GM23338 (cell line): ENCODE results near the gene GNAS. TPM values are rescaled to one million over a fixed set of nuclear protein-coding genes. Genes with fewer than 3 reads are reported as not detected.

Experiments
- ATAC-seq: fragments of 200-7000 bp; cut with Tn5 transposase; 3 replicates; pipeline ENCODE4 v1.9.1; 2020
- DNase-seq: peaks from one replicate; pipeline ENCODE4 v3.0.0-alpha.2; 2015; ENCODE audit warnings: low spot score
- H2AFZ ChIP-seq: fragments of 200-600 bp; sonication (generic); 2 replicates; pipeline ENCODE4 v1.8.0; 2016; ENCODE audit warnings: antibody characterized with exemption, mild to moderate bottlenecking, moderate library complexity
- H3F3A ChIP-seq: fragments of 200-600 bp; sonication (generic); replicated peaks from 2 replicates; pipeline ENCODE4 v1.8.0; 2017; ENCODE audit warnings: antibody characterized with exemption, mixed run types, low read depth
- H3K27ac ChIP-seq: fragments of 200-600 bp; sonication (generic); 2 replicates; pipeline ENCODE4 v1.6.1; 2016; ENCODE audit warnings: low read depth
- H3K27me3 ChIP-seq: fragments of 200-600 bp; sonication (generic); 2 replicates; pipeline ENCODE4 v1.8.0; 2016; ENCODE audit warnings: mild to moderate bottlenecking, mixed run types, moderate library complexity; ENCODE audit not compliant: insufficient read depth
- H3K36me3 ChIP-seq: fragments of 200-600 bp; sonication (generic); 2 replicates; pipeline ENCODE4 v1.8.0; 2016; ENCODE audit warnings: mild to moderate bottlenecking; ENCODE audit not compliant: insufficient read depth
- H3K4me1 ChIP-seq: fragments of 200-600 bp; sonication (generic); 2 replicates; pipeline ENCODE4 v1.8.0; 2016; ENCODE audit warnings: mild to moderate bottlenecking, moderate library complexity; ENCODE audit not compliant: insufficient read depth
- H3K4me2 ChIP-seq: fragments of 200-600 bp; sonication (generic); 2 replicates; pipeline ENCODE4 v1.7.1; 2017; ENCODE audit warnings: mixed run types
- H3K4me3 ChIP-seq: fragments of 200-600 bp; sonication (generic); 2 replicates; pipeline ENCODE4 v1.6.1; 2016; ENCODE audit warnings: mixed run types
- H3K79me2 ChIP-seq: fragments of 200-600 bp; sonication (generic); replicated peaks from 2 replicates; pipeline ENCODE4 v1.8.0; 2017; ENCODE audit warnings: mild to moderate bottlenecking; ENCODE audit not compliant: insufficient read depth
- H3K9me2 ChIP-seq: fragments of 200-600 bp; sonication (generic); 2 replicates; pipeline ENCODE4 v1.8.0; 2017; ENCODE audit not compliant: insufficient read depth
- H4K20me1 ChIP-seq: fragments of 200-600 bp; sonication (generic); replicated peaks from 2 replicates; pipeline ENCODE4 v1.8.0; 2017; ENCODE audit warnings: mild to moderate bottlenecking; ENCODE audit not compliant: insufficient read depth
- H3K27ac Mint-ChIP-seq: 2 replicates; pipeline ENCODE4 v1.8.0; 2020; ENCODE audit warnings: inconsistent platforms, mild to moderate bottlenecking, moderate library complexity, mixed read lengths
- H3K27me3 Mint-ChIP-seq: 3 replicates; pipeline ENCODE4 v1.8.0; 2022; ENCODE audit warnings: low read depth, mild to moderate bottlenecking, moderate library complexity, mixed read lengths, inconsistent platforms; ENCODE audit not compliant: insufficient read depth, poor library complexity
- H3K36me3 Mint-ChIP-seq: 3 replicates; pipeline ENCODE4 v1.8.0; 2021; ENCODE audit warnings: low read depth, mild to moderate bottlenecking, inconsistent platforms, moderate library complexity, mixed read lengths
- H3K4me1 Mint-ChIP-seq: 3 replicates; pipeline ENCODE4 v1.8.0; 2020; ENCODE audit warnings: mild to moderate bottlenecking, inconsistent platforms, mixed read lengths
- H3K4me3 Mint-ChIP-seq: 3 replicates; pipeline ENCODE4 v1.8.0; 2021; ENCODE audit warnings: moderate library complexity, mild to moderate bottlenecking, inconsistent platforms, mixed read lengths
- H3K9me3 Mint-ChIP-seq: 3 replicates; pipeline ENCODE4 v1.8.0; 2020; ENCODE audit warnings: moderate library complexity, mild to moderate bottlenecking, inconsistent platforms, mixed read lengths
- CTCF ChIP-seq, 2 experiments: fragments of 200-600 bp in 1 of 2; sonication (generic) in 1 of 2; conservative IDR thresholded peaks; 2 replicates each; pipeline versions ENCODE4 v1.5.1 to v1.6.1; 2016 to 2017; ENCODE audit warnings: antibody characterized with exemption in 2 of 2, low read depth in 2 of 2, mild to moderate bottlenecking in 2 of 2, moderate library complexity in 1 of 2
- ETS1 ChIP-seq: IDR thresholded peaks from 2 replicates; pipeline ENCODE4 v1.6.1; 2016; ENCODE audit warnings: antibody characterized with exemption
- EZH2 ChIP-seq: fragments of 200-600 bp; sonication (generic); IDR thresholded peaks from one replicate; pipeline ENCODE4 v1.8.0; 2017; ENCODE audit warnings: antibody characterized with exemption, mild to moderate bottlenecking, low read depth; ENCODE audit not compliant: unreplicated experiment
- EZH2phosphoT487 ChIP-seq: fragments of 200-600 bp; sonication (generic); IDR thresholded peaks from one replicate; pipeline ENCODE4 v1.8.1; 2018; ENCODE audit warnings: antibody characterized with exemption; ENCODE audit not compliant: unreplicated experiment
- JUNB ChIP-seq: IDR thresholded peaks from one replicate; pipeline ENCODE4 v1.6.1; 2016; ENCODE audit warnings: antibody characterized with exemption; ENCODE audit not compliant: unreplicated experiment
- NANOG ChIP-seq: IDR thresholded peaks from 2 replicates; pipeline ENCODE4 v1.6.1; 2016; ENCODE audit warnings: antibody characterized with exemption, borderline replicate concordance
- POLR2AphosphoS5 ChIP-seq: IDR thresholded peaks from 2 replicates; pipeline ENCODE4 v1.6.1; 2016; ENCODE audit warnings: antibody characterized with exemption, low read depth
- REST ChIP-seq: IDR thresholded peaks from one replicate; pipeline ENCODE4 v1.6.1; 2018; ENCODE audit warnings: antibody characterized with exemption; ENCODE audit not compliant: unreplicated experiment
- STAT1 ChIP-seq: IDR thresholded peaks from one replicate; pipeline ENCODE4 v1.6.1; 2016; ENCODE audit warnings: antibody characterized with exemption; ENCODE audit not compliant: unreplicated experiment
- ZNF114 ChIP-seq: fragments of 250-450 bp; sonication (Bioruptor Pico); IDR thresholded peaks from 2 replicates; pipeline ENCODE4 v1.5.0; 2020; ENCODE audit warnings: mild to moderate bottlenecking, moderate library complexity
- ZNF331 ChIP-seq: fragments of 250-450 bp; sonication (Bioruptor Pico); IDR thresholded peaks from 2 replicates; pipeline ENCODE4 v1.5.0; 2020; ENCODE audit warnings: low read depth, mild to moderate bottlenecking, moderate library complexity
- polyA plus RNA-seq: library from polyadenylated mRNA; unstranded; fragments of >200 nt; fragmentation: Nextera tagmentation; extraction: Ambion mirVana; gene quantifications from 2 replicates; pipeline ENCODE4 v1.2.1, GENCODE V29; 2016
- total RNA-seq: library from RNA; depleted of rRNA; stranded (reverse); fragments of >200 nt; shearing (Covaris generic); gene quantifications from 2 replicates; pipeline ENCODE4 v1.2.3, GENCODE V29; 2014

GNAS gene
- total and polyA plus RNA-seq, 2 experiments from 2014 or later: 917 to 1,042 TPM

- peaks cover 9% of the 10 kb centered on the region; the same call in 1 of the 2 replicates for H3K4me1 ChIP-seq
- Mint-ChIP-seq H3K27ac (no peak overlapping the region), H3K36me3 (peaks cover 19% of the 10 kb centered on the region; the same call in 2 of the 3 replicates), H3K4me1 (no peaks in the 10 kb centered on the region), H3K9me3 (no peaks in the 10 kb centered on the region), H3K4me3 (no peak overlapping the region), H3K27me3 (no peaks in the 10 kb centered on the region)
- no peak overlapping the region for H3K4me2 ChIP-seq
- H4K20me1 ChIP-seq: no peaks in the 10 kb centered on the region; the same call in 1 of the 2 replicates
- no peaks in the 10 kb centered on the region for H3F3A ChIP-seq
- H3K27ac ChIP-seq: no peak overlapping the region
- DNase-seq (no peak), ATAC-seq (no peak)
- no peaks in the 10 kb centered on the region for H3K36me3 ChIP-seq
- no peak overlapping the region for H2AFZ ChIP-seq
- no peak overlapping the region for H3K4me3 ChIP-seq
- no peaks in the 10 kb centered on the region for H3K9me2 ChIP-seq
- TF ChIP-seq EZH2phosphoT487 (no peak), CTCF (conservative IDR thresholded peaks at IDR 0.05; ENCODE audit: low read depth in 2 of 2) (peak; percentile 40 to 52)
- H3K27me3 ChIP-seq: no peaks in the 10 kb centered on the region
- peaks cover 5% of the 10 kb centered on the region; the same call in 1 of the 2 replicates for H3K79me2 ChIP-seq
These were observed 11.8 kb downstream of the GNAS start for GRCh38 chr20:58864346-58864745.

- peaks cover 27% of the 10 kb centered on the region for H3K36me3 Mint-ChIP-seq
- H3F3A ChIP-seq: no peaks in the 10 kb centered on the region; the same call in 1 of the 2 replicates
- H3K27ac Mint-ChIP-seq: no peak overlapping the region
- no peak for ATAC-seq
- no peaks in the 10 kb centered on the region for H3K27me3 ChIP-seq
- no peak overlapping the region for H3K27ac ChIP-seq
- no peaks in the 10 kb centered on the region; the same call in 1 of the 2 replicates for H4K20me1 ChIP-seq
- DNase-seq: no peak
- H2AFZ ChIP-seq: no peak overlapping the region
- H3K9me2 ChIP-seq: no peaks in the 10 kb centered on the region
- H3K4me1 Mint-ChIP-seq: peaks cover 5% of the 10 kb centered on the region; the same call in 2 of the 3 replicates
- H3K27me3 Mint-ChIP-seq: no peaks in the 10 kb centered on the region
- H3K4me2 ChIP-seq: no peak overlapping the region
- no peaks in the 10 kb centered on the region for H3K9me3 Mint-ChIP-seq
- H3K79me2 ChIP-seq: no peaks in the 10 kb centered on the region; the same call in 1 of the 2 replicates
- H3K36me3 ChIP-seq: no peaks in the 10 kb centered on the region
- no peak overlapping the region for H3K4me3 Mint-ChIP-seq
- peaks cover 9% of the 10 kb centered on the region for H3K4me1 ChIP-seq
- no peak overlapping the region for H3K4me3 ChIP-seq
- TF ChIP-seq STAT1: no peak
- no peak for TF ChIP-seq EZH2
- no peak for TF ChIP-seq EZH2phosphoT487
- TF ChIP-seq JUNB: no peak
- TF ChIP-seq CTCF (conservative IDR thresholded peaks at IDR 0.05; ENCODE audit: low read depth in 2 of 2): no peak
- no peak for TF ChIP-seq POLR2AphosphoS5
- no peak for TF ChIP-seq ETS1
- TF ChIP-seq REST: no peak
- no peak for TF ChIP-seq ZNF331 (CRISPR knock-in tag)
- TF ChIP-seq NANOG: no peak
- TF ChIP-seq ZNF114 (CRISPR knock-in tag): no peak
These were observed 13.3 kb downstream of the GNAS start for GRCh38 chr20:58865843-58866242.
